Liver (tissue), 9 donors: Measurements from ENCODE around the gene FAM171A1. TPM values are rescaled to one million over a fixed set of nuclear protein-coding genes. Genes with fewer than 3 reads are reported as not detected.

Experiments used
- DNase-seq: peaks from one replicate; pipeline ENCODE4 v3.0.0-alpha.2; 2017; ENCODE audit warnings: low spot score
- H3K27ac ChIP-seq, 2 donors: one replicate each; pipeline ENCODE4 v1.7.0; 2013; ENCODE audit warnings: inconsistent platforms in 2 of 2, low read length in 2 of 2, control low read depth in 1 of 2, low read depth in 1 of 2, mild to moderate bottlenecking in 1 of 2
- H3K27me3 ChIP-seq, 4 donors: one replicate each; pipeline versions ENCODE4 v1.6.1 to v1.7.0; 2013; ENCODE audit warnings: low read length in 3 of 4, inconsistent platforms in 1 of 4, mild to moderate bottlenecking in 1 of 4, moderate library complexity in 1 of 4; ENCODE audit not compliant: control insufficient read depth in 4 of 4, insufficient read depth in 4 of 4
- H3K36me3 ChIP-seq, 4 donors: one replicate each; pipeline versions ENCODE4 v1.6.1 to v1.7.0; 2013; ENCODE audit warnings: low read length in 3 of 4, mild to moderate bottlenecking in 3 of 4, low read depth in 1 of 4, moderate library complexity in 1 of 4; ENCODE audit not compliant: control insufficient read depth in 4 of 4, insufficient read depth in 3 of 4
- H3K4me1 ChIP-seq, 4 donors: one replicate each; pipeline versions ENCODE4 v1.6.1 to v1.7.0; 2013; ENCODE audit warnings: low read length in 3 of 4, mild to moderate bottlenecking in 3 of 4, moderate library complexity in 1 of 4; ENCODE audit not compliant: control insufficient read depth in 4 of 4, insufficient read depth in 4 of 4
- H3K4me3 ChIP-seq, 3 donors: one replicate each; pipeline versions ENCODE4 v1.6.1 to v1.7.0; 2013; ENCODE audit warnings: low read length in 3 of 3, control low read depth in 1 of 3, low read depth in 1 of 3, mild to moderate bottlenecking in 1 of 3
- H3K9ac ChIP-seq, 2 donors: one replicate each; pipeline ENCODE4 v1.7.0; 2013; ENCODE audit warnings: low read length in 2 of 2, mild to moderate bottlenecking in 2 of 2, moderate library complexity in 2 of 2, control low read depth in 1 of 2, low read depth in 1 of 2
- H3K9me3 ChIP-seq, 4 donors: one replicate each; pipeline versions ENCODE4 v1.6.1 to v1.7.0; 2013; ENCODE audit warnings: low read length in 3 of 4; ENCODE audit not compliant: control insufficient read depth in 4 of 4
- ATF3 ChIP-seq: IDR thresholded peaks from 2 replicates; pipeline ENCODE4 v1.6.1; 2016; ENCODE audit warnings: antibody characterized with exemption
- FOXA1 ChIP-seq: IDR thresholded peaks from 2 replicates; pipeline ENCODE4 v1.6.1; 2016; ENCODE audit warnings: antibody characterized with exemption
- GABPA ChIP-seq, 2 donors: IDR thresholded peaks in 1 of 2; conservative IDR thresholded peaks in 1 of 2; 2 replicates each; pipeline ENCODE4 v1.6.1; 2016; ENCODE audit warnings: antibody characterized with exemption in 2 of 2, mild to moderate bottlenecking in 1 of 2, moderate library complexity in 1 of 2
- HNF4A ChIP-seq, 2 donors: conservative IDR thresholded peaks; 2 replicates each; pipeline ENCODE4 v1.6.1; 2016; ENCODE audit warnings: antibody characterized with exemption in 2 of 2, mild to moderate bottlenecking in 2 of 2
- MAX ChIP-seq: IDR thresholded peaks from 2 replicates; pipeline ENCODE4 v1.6.1; 2016; ENCODE audit warnings: antibody characterized with exemption
- NR2F2 ChIP-seq: IDR thresholded peaks from 2 replicates; pipeline ENCODE4 v1.6.1; 2016; ENCODE audit warnings: antibody characterized with exemption
- RAD21 ChIP-seq, 2 donors: IDR thresholded peaks; 2 replicates each; pipeline ENCODE4 v1.6.1; 2016; ENCODE audit warnings: antibody characterized with exemption in 2 of 2, mild to moderate bottlenecking in 2 of 2
- RXRA ChIP-seq, 2 donors: IDR thresholded peaks; 2 replicates each; pipeline ENCODE4 v1.6.1; 2017 to 2018; ENCODE audit warnings: antibody characterized with exemption in 2 of 2, mild to moderate bottlenecking in 1 of 2
- SP1 ChIP-seq: IDR thresholded peaks from 2 replicates; pipeline ENCODE4 v1.6.1; 2018; ENCODE audit warnings: antibody characterized with exemption, mild to moderate bottlenecking
- ZBTB33 ChIP-seq: IDR thresholded peaks from 2 replicates; pipeline ENCODE4 v1.6.1; 2016; ENCODE audit warnings: antibody characterized with exemption
- WGBS: extraction: QIAGEN DNeasy Blood & Tissue Kit; methylation state at CpG from one replicate; pipeline ENCODE4 v1.1.7; 2013; 5-methylcytosine and 5-hydroxymethylcytosine counted together
- polyA plus RNA-seq, 2 donors: library from polyadenylated mRNA; stranded (reverse) in 1 of 2; unstranded in 1 of 2; fragments of 200-250 nt in 1 of 2; fragments of >200 nt in 1 of 2; fragmentation: Nextera tagmentation in 1 of 2; extraction: Ambion mirVana in 1 of 2; gene quantifications; one replicate each; pipeline versions ENCODE4 v1.2.1 to v1.2.3, GENCODE V29; 2013 to 2015
- total RNA-seq, 2 donors: library from RNA; depleted of rRNA; stranded (reverse); fragments of >200 nt; gene quantifications; one replicate each; pipeline ENCODE4 v1.2.3, GENCODE V29; 2014
- donor health status: healthy.
- donor health status: healthy.
- donor health status: healthy.
- donor health status: healthy.
- donor health status: healthy.

Gene FAM171A1
- total and polyA plus RNA-seq, 4 donors: 2.5 to 10.2 (median 7.7) TPM

GRCh38 chr10:15310776-15311568 is 60.1 kb downstream of the FAM171A1 start (continued):
- TF ChIP-seq SP1 (no peak), FOXA1 (no peak)

- no peak overlapping the region for H3K9ac ChIP-seq
- H3K9me3 ChIP-seq: no peaks in the 10 kb centered on the region
- H3K36me3 ChIP-seq: no peaks in the 10 kb centered on the region
- H3K4me3 ChIP-seq: no peak overlapping the region
- TF ChIP-seq RAD21 (IDR thresholded peaks at IDR 0.05): no peak
- TF ChIP-seq MAX: no peak
- TF ChIP-seq NR2F2: no peak
- H3K27ac ChIP-seq: no peak overlapping the region
- H3K4me1 ChIP-seq: peaks cover 1 to 16% (median 7%) of the 10 kb centered on the region in 4 donors
- 97% methylated on average over 10 of the region's 10 CpGs for whole genome bisulfite sequencing
- no peaks in the 10 kb centered on the region for H3K27me3 ChIP-seq
- DNase-seq: no peak
Measured at GRCh38 chr10:15309221-15309620, 61.9 kb downstream of the FAM171A1 start.

GRCh38 chr10:15306735-15307280 is 64.3 kb downstream of the FAM171A1 start:
- no peak overlapping the region for H3K4me3 ChIP-seq
- H3K36me3 ChIP-seq: no peaks in the 10 kb centered on the region
- no peak for TF ChIP-seq RAD21 (IDR thresholded peaks at IDR 0.05)
- no peak for TF ChIP-seq HNF4A (conservative IDR thresholded peaks at IDR 0.05)
- no peak for TF ChIP-seq GABPA (IDR thresholded peaks at IDR 0.05 in 1 of 2, conservative IDR thresholded peaks at IDR 0.05 in 1 of 2)
- TF ChIP-seq ZBTB33: no peak
- TF ChIP-seq RXRA (IDR thresholded peaks at IDR 0.05): no peak
- WGBS: 94% methylated on average over 8 of the region's 8 CpGs
- H3K27me3 ChIP-seq: no peaks in the 10 kb centered on the region
- no peak for DNase-seq
- H3K27ac ChIP-seq: no peak overlapping the region
- no peak overlapping the region for H3K9ac ChIP-seq
- H3K4me1 ChIP-seq: peaks cover 1 to 16% (median 4%) of the 10 kb centered on the region in 4 donors
- no peaks in the 10 kb centered on the region for H3K9me3 ChIP-seq

GRCh38 chr10:15305634-15306033 is 65.5 kb downstream of the FAM171A1 start:
- H3K4me1 ChIP-seq: peaks cover 1 to 16% (median 4%) of the 10 kb centered on the region in 4 donors
- WGBS: 42% methylated on average over 6 of the region's 6 CpGs
- no peak overlapping the region for H3K27ac ChIP-seq
- no peak overlapping the region for H3K4me3 ChIP-seq
- H3K9ac ChIP-seq: no peak overlapping the region
- no peaks in the 10 kb centered on the region for H3K9me3 ChIP-seq
- TF ChIP-seq HNF4A (conservative IDR thresholded peaks at IDR 0.05) (peak; percentile 80 to 85), SP1 (peak; percentile 23), ATF3 (no peak)
- no peak for DNase-seq
- H3K27me3 ChIP-seq: no peaks in the 10 kb centered on the region
- no peaks in the 10 kb centered on the region for H3K36me3 ChIP-seq
